NCI-H2196 treated with DMSO at 0.1 percent for 48 hours (cell line): ENCODE measurements around the gene SLC6A15.

Source experiments
- DNase-seq: peaks from one replicate; lab custom pipeline; 2025; ENCODE audit not compliant: unreplicated experiment; lab: John Stamatoyannopoulos, UW

The SLC6A15 gene

GRCh38 chr12:84875241-84875640, 37.4 kb downstream of the SLC6A15 start:
- DNase-seq, result no peak

GRCh38 chr12:84874825-84875139, 37.8 kb downstream of the SLC6A15 start:
- DNase-seq, result no peak

GRCh38 chr12:84874125-84874824, 38.3 kb downstream of the SLC6A15 start:
- DNase-seq, result peak; percentile 17

- no peak for DNase-seq
Measured at GRCh38 chr12:84862186-84862585, 50.4 kb downstream of the SLC6A15 start.

GRCh38 chr12:84860718-84861117, 51.9 kb downstream of the SLC6A15 start:
- no peak for DNase-seq

- no peak for DNase-seq
Measured at GRCh38 chr12:84858796-84859195, 53.8 kb downstream of the SLC6A15 start.

GRCh38 chr12:84857525-84858208, 54.9 kb downstream of the SLC6A15 start:
- DNase-seq, result no peak

- DNase-seq, result no peak
Measured at GRCh38 chr12:84856156-84856900, 56.3 kb downstream of the SLC6A15 start.

GRCh38 chr12:84843593-84844144, 68.9 kb downstream of the SLC6A15 start:
- DNase-seq, result no peak

GRCh38 chr12:84842406-84843013, 70.1 kb downstream of the SLC6A15 start:
- DNase-seq, result no peak

GRCh38 chr12:84841591-84841990, 71.0 kb downstream of the SLC6A15 start:
- DNase-seq, result no peak

- no peak for DNase-seq
Measured at GRCh38 chr12:84840356-84840755, 72.2 kb downstream of the SLC6A15 start.

GRCh38 chr12:84826925-84827324, 85.7 kb downstream of the SLC6A15 start:
- no peak for DNase-seq

GRCh38 chr12:84825149-84825548, 87.5 kb downstream of the SLC6A15 start:
- no peak for DNase-seq

- no peak for DNase-seq
Measured at GRCh38 chr12:84822525-84822924, 90.1 kb downstream of the SLC6A15 start.

- no peak for DNase-seq
Measured at GRCh38 chr12:84816916-84817695, 95.5 kb downstream of the SLC6A15 start.

- DNase-seq, result no peak
Measured at GRCh38 chr12:84814664-84815245, 97.8 kb downstream of the SLC6A15 start.

GRCh38 chr12:84813780-84814663, 98.6 kb downstream of the SLC6A15 start:
- no peak for DNase-seq

- DNase-seq, result no peak
Measured at GRCh38 chr12:84811291-84811690, 101.3 kb downstream of the SLC6A15 start.
